Keratinocyte (primary cell): ENCODE results near the gene CDKN1C. TPM values are rescaled to one million over a fixed set of nuclear protein-coding genes. Genes with fewer than 3 reads are reported as not detected.

Source experiments
- DNase-seq: peaks from one replicate; pipeline ENCODE4 v3.0.0-alpha.2; 2011; ENCODE audit warnings: low read depth, missing footprints, low spot score
- FAIRE-seq: peaks from 2 replicates; lab custom pipeline; 2011; peaks lifted over from hg19 to GRCh38; lab: Jason Lieb, UNC
- H2AFZ ChIP-seq: 2 replicates; pipeline ENCODE4 v1.6.0; 2012; ENCODE audit warnings: low read length, control low read depth, inconsistent platforms; ENCODE audit not compliant: control insufficient read depth
- H3K27ac ChIP-seq: 2 replicates; pipeline ENCODE4 v1.5.1; 2011; ENCODE audit warnings: low read length; ENCODE audit not compliant: control insufficient read depth, insufficient read depth
- H3K27me3 ChIP-seq: 3 replicates; pipeline ENCODE4 v1.6.0; 2011; ENCODE audit warnings: low read length; ENCODE audit not compliant: control insufficient read depth, insufficient read depth; ENCODE audit errors: extremely low read depth
- H3K36me3 ChIP-seq, 2 experiments: 2 replicates in 1 of 2; 3 replicates in 1 of 2; pipeline ENCODE4 v1.5.1; 2011; ENCODE audit warnings: low read length in 2 of 2, mild to moderate bottlenecking in 1 of 2; ENCODE audit not compliant: control insufficient read depth in 2 of 2, insufficient read depth in 2 of 2; ENCODE audit errors: extremely low read depth in 1 of 2
- H3K4me1 ChIP-seq: 3 replicates; pipeline ENCODE4 v1.5.1; 2011; ENCODE audit warnings: low read length; ENCODE audit not compliant: control insufficient read depth, insufficient read depth; ENCODE audit errors: extremely low read depth
- H3K4me2 ChIP-seq: 3 replicates; pipeline ENCODE4 v1.6.0; 2011; ENCODE audit warnings: low read depth, low read length; ENCODE audit not compliant: control insufficient read depth, insufficient read depth; ENCODE audit errors: extremely low read depth
- H3K4me3 ChIP-seq, 3 experiments: fragments of 200-600 bp in 1 of 3; sonication (generic) in 1 of 3; 2 replicates in 2 of 3; 3 replicates in 1 of 3; pipeline ENCODE4 v1.5.1; 2011 to 2016; ENCODE audit warnings: low read length in 3 of 3, mild to moderate bottlenecking in 3 of 3, control low read depth in 2 of 3, inconsistent platforms in 1 of 3, low read depth in 1 of 3, mixed read lengths in 1 of 3, mixed run types in 1 of 3, moderate library complexity in 1 of 3; ENCODE audit not compliant: control insufficient read depth in 2 of 3, insufficient read depth in 2 of 3; ENCODE audit errors: extremely low read depth in 1 of 3
- H3K79me2 ChIP-seq: 2 replicates; pipeline ENCODE4 v1.6.0; 2012; ENCODE audit warnings: low read length; ENCODE audit not compliant: control insufficient read depth, insufficient read depth
- H3K9ac ChIP-seq: 3 replicates; pipeline ENCODE4 v1.6.0; 2011; ENCODE audit warnings: low read length; ENCODE audit not compliant: control insufficient read depth, insufficient read depth; ENCODE audit errors: extremely low read depth
- H3K9me1 ChIP-seq: 3 replicates; pipeline ENCODE4 v1.6.0; 2011; ENCODE audit warnings: low read length; ENCODE audit not compliant: control insufficient read depth, insufficient read depth; ENCODE audit errors: extremely low read depth
- H3K9me3 ChIP-seq: 2 replicates; pipeline ENCODE4 v1.5.1; 2012; ENCODE audit warnings: low read depth, low read length; ENCODE audit not compliant: control insufficient read depth
- H4K20me1 ChIP-seq: 3 replicates; pipeline ENCODE4 v1.6.0; 2011; ENCODE audit warnings: low read length; ENCODE audit not compliant: control insufficient read depth, insufficient read depth; ENCODE audit errors: extremely low read depth
- EZH2 ChIP-seq: IDR thresholded peaks from one replicate; pipeline ENCODE4 v1.6.1; 2012; ENCODE audit warnings: inconsistent platforms, mild to moderate bottlenecking, low read length, moderate library complexity
- dilution Hi-C: fragments of 300-500 bp; cut with MboI; formaldehyde crosslinking; loops from one replicate; pipeline ENCODE4 v1.7.0; 2020; ENCODE audit warnings: low sequenced_read_pairs; ENCODE audit not compliant: extremely low pct_ligation_motif_present
- polyA plus RNA-seq, 5 experiments: library from polyadenylated mRNA; depleted of rRNA in 3 of 5; stranded (reverse) in 3 of 5; stranded (forward) in 1 of 5; unstranded in 1 of 5; fragments of >200 nt; gene quantifications; 1 replicate in 1 of 5; 2 replicates in 3 of 5; 3 replicates in 1 of 5; pipeline versions ENCODE4 v1.2.1 to v1.2.3, GENCODE V29; 2011 to 2012; ENCODE audit warnings: missing spikeins in 2 of 5, low read depth in 1 of 5, low replicate concordance in 1 of 5
- TF ChIP-seq, protein P1 (sequence below), 3 experiments: IDR thresholded peaks in 1 of 3; conservative IDR thresholded peaks in 1 of 3; optimal IDR thresholded peaks in 1 of 3; 2 replicates in 2 of 3; 3 replicates in 1 of 3; pipeline versions ENCODE3 to v1.5.1; 2011; ENCODE audit warnings: low read length in 3 of 3, mild to moderate bottlenecking in 3 of 3, moderate library complexity in 2 of 3, control low read depth in 1 of 3, inconsistent platforms in 1 of 3; ENCODE audit not compliant: insufficient read depth in 2 of 3; ENCODE audit errors: extremely low read depth in 1 of 3

Gene CDKN1C
- polyA plus RNA-seq, 1 donor (not counting 4 experiments of a cell fraction or from before 2014, with no cell fraction given), result 0.37 TPM

DNA sequence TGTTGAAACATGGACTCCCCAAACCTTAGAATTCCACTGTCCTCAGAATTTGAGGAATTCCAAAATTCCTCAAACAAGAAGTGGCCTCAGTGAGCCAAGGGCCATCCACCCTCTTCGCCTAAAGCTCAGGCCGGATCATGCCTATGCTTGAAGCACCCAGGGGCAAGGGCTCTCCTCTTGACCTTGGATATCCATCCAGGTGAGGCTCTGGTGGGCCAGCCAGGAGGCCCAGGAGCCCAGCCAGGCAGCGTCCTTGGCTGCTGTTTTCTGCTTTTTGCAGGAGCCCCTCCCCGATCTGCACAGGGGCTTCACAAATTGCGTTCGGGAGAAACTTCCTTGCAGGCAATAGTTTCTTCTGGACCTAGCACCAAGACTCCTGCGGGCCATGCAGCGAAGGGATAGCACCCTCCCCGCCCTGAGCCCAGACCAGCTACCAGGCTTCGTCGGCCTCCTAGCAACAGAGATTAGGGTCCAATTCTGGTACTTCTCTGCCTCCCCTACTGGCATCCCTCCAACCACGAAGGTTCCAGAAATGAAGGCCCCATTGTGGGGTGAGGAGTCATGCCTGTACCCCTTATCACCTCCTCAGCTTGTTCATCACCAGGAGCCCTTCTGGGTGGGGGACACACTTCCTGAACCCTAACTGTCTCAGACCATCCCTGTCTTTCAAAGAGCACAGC lies 41.7 kb upstream of the CDKN1C start:
- H3K36me3 ChIP-seq, result peaks cover 2 to 7% of the 10 kb centered on the region in 2 experiments
- dilution Hi-C loops, result no loop called here
- TF ChIP-seq, protein P1, sequence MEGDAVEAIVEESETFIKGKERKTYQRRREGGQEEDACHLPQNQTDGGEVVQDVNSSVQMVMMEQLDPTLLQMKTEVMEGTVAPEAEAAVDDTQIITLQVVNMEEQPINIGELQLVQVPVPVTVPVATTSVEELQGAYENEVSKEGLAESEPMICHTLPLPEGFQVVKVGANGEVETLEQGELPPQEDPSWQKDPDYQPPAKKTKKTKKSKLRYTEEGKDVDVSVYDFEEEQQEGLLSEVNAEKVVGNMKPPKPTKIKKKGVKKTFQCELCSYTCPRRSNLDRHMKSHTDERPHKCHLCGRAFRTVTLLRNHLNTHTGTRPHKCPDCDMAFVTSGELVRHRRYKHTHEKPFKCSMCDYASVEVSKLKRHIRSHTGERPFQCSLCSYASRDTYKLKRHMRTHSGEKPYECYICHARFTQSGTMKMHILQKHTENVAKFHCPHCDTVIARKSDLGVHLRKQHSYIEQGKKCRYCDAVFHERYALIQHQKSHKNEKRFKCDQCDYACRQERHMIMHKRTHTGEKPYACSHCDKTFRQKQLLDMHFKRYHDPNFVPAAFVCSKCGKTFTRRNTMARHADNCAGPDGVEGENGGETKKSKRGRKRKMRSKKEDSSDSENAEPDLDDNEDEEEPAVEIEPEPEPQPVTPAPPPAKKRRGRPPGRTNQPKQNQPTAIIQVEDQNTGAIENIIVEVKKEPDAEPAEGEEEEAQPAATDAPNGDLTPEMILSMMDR (optimal IDR thresholded peaks at IDR 0.05 in 1 of 3, IDR thresholded peaks at IDR 0.05 in 1 of 3, conservative IDR thresholded peaks at IDR 0.05 in 1 of 3; ENCODE audit: extremely low read depth in 1 of 3, insufficient read depth in 2 of 3, low read length in 3 of 3), result no peak
- TF ChIP-seq EZH2, result no peak
- peaks cover 3% of the 10 kb centered on the region for H3K9me1 ChIP-seq
- peak overlapping the region; percentile 94 for H3K4me2 ChIP-seq
- peak overlapping the region; percentile 91 for H3K9ac ChIP-seq
- H3K4me1 ChIP-seq, result peaks cover 29% of the 10 kb centered on the region
- H2AFZ ChIP-seq, result no peak overlapping the region
- no peaks in the 10 kb centered on the region for H3K27me3 ChIP-seq
- DNase-seq (no peak), FAIRE-seq (no peak)
- peaks cover 12% of the 10 kb centered on the region for H4K20me1 ChIP-seq
- no peaks in the 10 kb centered on the region for H3K9me3 ChIP-seq
- peak overlapping the region; percentile 82 to 97 (median 90) for H3K4me3 ChIP-seq
- no peak overlapping the region for H3K27ac ChIP-seq
- peaks cover 26% of the 10 kb centered on the region for H3K79me2 ChIP-seq

DNA sequence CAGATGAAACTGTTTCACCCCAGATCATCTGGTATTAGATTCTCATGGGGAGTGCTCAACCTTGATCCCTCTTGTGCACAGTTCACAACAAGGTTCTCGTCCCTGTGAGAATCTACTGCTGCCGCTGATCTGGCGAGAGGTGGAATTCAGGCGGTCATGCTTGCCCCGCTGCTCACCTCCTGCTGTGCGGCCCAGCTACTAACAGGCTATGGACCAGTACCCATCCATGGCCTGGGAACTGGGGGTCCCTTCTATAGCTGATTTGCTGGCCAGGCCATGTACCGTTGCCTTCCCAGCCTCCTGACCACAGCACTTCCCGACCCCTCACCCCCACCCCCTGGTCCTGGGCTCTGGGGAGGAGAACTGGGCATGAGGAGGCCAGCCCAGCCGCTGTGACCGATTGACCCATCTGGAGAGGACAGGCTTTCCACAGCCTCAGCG lies 41.1 kb upstream of the CDKN1C start:
- dilution Hi-C loops, result no loop called here
- Histone ChIP-seq H3K27me3 (no peaks in the 10 kb centered on the region), H3K79me2 (peaks cover 26% of the 10 kb centered on the region), H3K4me1 (peaks cover 26% of the 10 kb centered on the region), H3K9me3 (no peaks in the 10 kb centered on the region), H3K9me1 (peaks cover 3% of the 10 kb centered on the region), H3K9ac (no peak overlapping the region), H2AFZ (no peak overlapping the region), H3K4me3 (no peak overlapping the region), H3K27ac (no peak overlapping the region), H3K36me3 (peaks cover 2 to 7% of the 10 kb centered on the region in 2 experiments), H4K20me1 (peaks cover 12% of the 10 kb centered on the region), H3K4me2 (no peak overlapping the region)
- FAIRE-seq (no peak), DNase-seq (no peak)
- no peak for TF ChIP-seq EZH2
